SKM-1 (cell line): ENCODE measurements around the gene ADGRD1.

Source experiments
- DNase-seq: peaks from one replicate; lab custom pipeline; 2025; ENCODE audit not compliant: unreplicated experiment; lab: John Stamatoyannopoulos, UW

The ADGRD1 gene

DNA sequence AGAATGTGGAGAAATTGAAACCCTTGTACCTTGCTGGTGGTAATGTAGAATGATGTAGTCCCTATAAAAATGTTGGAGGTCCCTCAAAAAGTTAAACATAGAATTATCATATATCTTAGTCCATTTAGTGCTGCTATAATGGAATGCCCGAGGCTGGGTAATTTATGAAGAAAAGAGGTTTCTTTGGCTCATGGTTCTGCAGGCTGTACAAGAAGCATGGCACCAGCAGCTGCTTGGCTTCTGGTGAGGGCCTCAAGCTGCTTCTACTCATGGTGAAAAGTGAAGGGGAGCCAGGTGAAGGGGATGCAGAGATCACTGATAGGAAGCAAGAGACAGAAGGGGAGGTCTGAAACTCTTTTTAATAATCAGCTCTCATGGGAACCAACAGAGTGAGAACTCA is 233.9 kb downstream of the ADGRD1 start:
- DNase-seq = no peak

DNA sequence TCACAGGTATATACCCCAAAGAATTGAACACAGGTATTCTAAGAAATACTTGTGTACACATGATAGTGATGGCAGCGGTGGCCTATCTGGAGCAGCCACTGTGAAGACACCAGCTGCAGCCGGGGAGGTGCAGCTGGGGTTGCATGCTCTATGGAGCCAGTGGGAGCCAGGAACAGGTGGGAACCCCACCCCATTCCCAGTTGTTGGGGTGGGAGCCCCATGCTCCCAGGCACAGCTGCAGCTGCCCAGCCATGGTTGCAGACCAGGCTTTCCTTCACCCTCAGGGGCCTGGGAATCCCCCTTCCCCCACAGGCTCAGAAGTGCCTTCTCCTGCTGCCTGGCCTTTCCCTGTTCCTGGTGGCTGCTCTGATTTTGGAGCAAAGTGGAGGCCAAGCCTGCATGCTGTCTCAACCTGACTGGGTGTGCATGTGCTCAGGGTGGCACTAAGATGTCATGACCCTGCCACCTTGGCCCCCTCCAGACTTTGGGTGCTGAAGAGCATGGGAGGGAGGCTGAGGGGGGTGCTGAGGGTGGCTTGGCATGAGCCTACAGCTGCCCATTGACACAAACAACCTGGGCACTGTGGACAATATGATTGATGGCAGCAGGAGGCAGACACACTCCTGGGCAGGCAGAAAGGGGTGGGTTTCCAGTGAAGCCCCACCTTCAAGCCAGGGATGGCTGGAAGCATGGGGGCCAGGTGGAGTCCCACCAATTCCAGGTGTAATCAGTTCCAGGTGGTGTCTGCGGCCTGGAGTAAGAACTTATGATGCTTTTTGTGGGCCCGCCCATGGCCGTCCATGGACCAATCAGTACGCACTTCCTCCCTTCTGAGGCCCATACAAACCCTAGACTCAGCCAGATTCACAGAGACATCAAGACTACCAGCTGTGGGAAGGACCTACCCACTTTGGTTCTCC is 234.7 kb downstream of the ADGRD1 start:
- DNase-seq = no peak

DNA sequence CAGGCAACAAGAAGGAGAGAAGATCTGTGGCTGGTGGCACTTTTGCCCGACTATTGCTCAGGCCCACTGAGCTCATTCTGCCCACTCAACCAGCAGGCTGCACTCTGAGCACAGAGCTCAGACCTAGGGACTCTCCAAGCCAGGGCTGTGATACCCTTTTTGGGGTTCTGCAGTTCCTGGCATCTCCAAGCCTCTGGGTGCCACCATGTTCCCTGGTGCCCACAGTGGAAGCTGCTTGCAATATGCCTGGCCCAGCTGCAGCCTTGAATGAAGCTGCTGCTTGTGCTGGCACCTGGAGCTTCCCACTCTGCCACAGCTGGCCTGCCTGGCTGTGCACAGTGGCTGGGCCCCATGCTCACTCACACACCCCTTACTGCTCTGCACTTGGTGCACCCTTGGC is 236.1 kb downstream of the ADGRD1 start:
- DNase-seq = no peak

DNA sequence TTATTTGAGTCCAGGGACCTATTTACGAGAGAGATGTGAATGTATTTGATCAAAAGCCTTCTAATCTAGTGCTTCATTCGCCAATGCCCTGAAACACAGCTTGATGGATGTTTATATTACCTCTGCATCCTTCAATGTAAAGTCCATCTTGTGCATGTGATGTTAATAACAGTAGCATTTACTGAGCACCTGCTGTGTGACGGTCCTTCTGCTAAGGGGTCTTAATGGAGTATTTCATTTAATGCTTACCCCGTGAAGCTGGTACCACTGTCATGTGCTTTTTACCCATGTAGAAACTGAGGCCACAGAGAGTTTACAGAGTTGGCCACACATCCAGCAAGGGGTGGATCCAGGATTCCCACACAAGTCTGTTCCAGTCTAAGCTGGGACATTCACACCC is 237.3 kb downstream of the ADGRD1 start:
- no peak for DNase-seq
